Measurements from ENCODE around the gene TARBP1. TPM values are rescaled to one million over a fixed set of nuclear protein-coding genes. Genes with fewer than 3 reads are reported as not detected.

The TARBP1 gene
- total and polyA plus RNA-seq, 5 donors = 10.7 to 12.0 (median 11.2) TPM

Other genes starting within 250 kb of the TARBP1 start
- 10 to 100 TPM; 24.7 to 41.4 (median 34.8) TPM for gene COA6, start 105.7 kb downstream of the TARBP1 start, total RNA-seq
- gene COA6, start 105.7 kb downstream of the TARBP1 start, polyA plus RNA-seq = 94.3 TPM
- 100 to 1,000 TPM in 3 of 4 donors, 10 to 100 TPM in 1; 92.3 to 123 (median 108) TPM for gene IRF2BP2, start 131.0 kb upstream of the TARBP1 start, total RNA-seq
- 69.3 TPM for gene IRF2BP2, start 131.0 kb upstream of the TARBP1 start, polyA plus RNA-seq